ENCODE data around the gene IGFL3. TPM values are rescaled to one million over a fixed set of nuclear protein-coding genes. Genes with fewer than 3 reads are reported as not detected.
"Not testable (repeated sequence)": the region's sequence is repeated elsewhere in the genome, so short reads cannot be mapped to it uniquely, and the experiment has no call there.

The IGFL3 gene
- total and polyA plus RNA-seq, 4 experiments from 2014 or later = not detected

- Mint-ChIP-seq H3K27ac (no peak overlapping the region), H3K27me3 (peaks cover 30 to 40% of the 10 kb centered on the region in 2 donors), H3K9me3 (peaks cover 7 to 52% (median 37%) of the 10 kb centered on the region in 8 donors), H3K4me1 (no peaks in the 10 kb centered on the region), H3K36me3 (peaks cover 6 to 9% of the 10 kb centered on the region in 2 donors), H3K4me3 (no peak overlapping the region)
- Histone ChIP-seq H3K36me3 (ENCODE audit: insufficient read depth, low read length) (no peaks in the 10 kb centered on the region), H3K27me3 (ENCODE audit: insufficient read depth, low read length) (peaks cover 17% of the 10 kb centered on the region), H3K27ac (ENCODE audit: low read depth, low read length) (no peak overlapping the region), H3K4me3 (ENCODE audit: low read length in 2 of 2) (no peak overlapping the region), H3K9me3 (ENCODE audit: control insufficient read depth in 1 of 2, low read length in 2 of 2) (peaks cover 0 to 7% of the 10 kb centered on the region in 2 donors), H3K4me1 (ENCODE audit: insufficient read depth, low read length) (peaks cover 2% of the 10 kb centered on the region)
- DNase-seq = no peak
- ChIA-PET CTCF (ENCODE audit: partially characterized antibody) (interaction anchor here (1.2 to 3.0 kb wide), 2 partner anchors 40 to 181 kb away, joined by 3 to 7 read pairs; no protein-coding TSS in a partner anchor), POLR2A (ENCODE audit: partially characterized antibody) (no interaction called here)
- intact Hi-C loops (cut with micrococcal nuclease) = loop anchor here (1.0 kb wide), 1 partner anchor 183 kb away; no protein-coding TSS in a partner anchor
Measured at GRCh38 chr19:46082728-46083050, 41.8 kb downstream of the IGFL3 start.

GRCh38 chr19:46081928-46082727 is 42.4 kb downstream of the IGFL3 start:
- H3K27me3 ChIP-seq (ENCODE audit: insufficient read depth, low read length) = peaks cover 19% of the 10 kb centered on the region
- Mint-ChIP-seq H3K4me3 (no peak overlapping the region), H3K36me3 (peaks cover 6 to 9% of the 10 kb centered on the region in 2 donors), H3K9me3 (peaks cover 7 to 51% (median 35%) of the 10 kb centered on the region in 8 donors), H3K4me1 (peaks cover under 1 to 4% (median 3%) of the 10 kb centered on the region in 4 donors), H3K27me3 (peaks cover 34 to 44% of the 10 kb centered on the region in 2 donors), H3K27ac (no peak overlapping the region)
- POLR2A ChIA-PET (ENCODE audit: partially characterized antibody) = no interaction called here
- H3K4me1 ChIP-seq (ENCODE audit: insufficient read depth, low read length) = peaks cover 7% of the 10 kb centered on the region
- no peak overlapping the region for H3K4me3 ChIP-seq (ENCODE audit: low read length in 2 of 2)
- CTCF ChIA-PET (ENCODE audit: partially characterized antibody) = interaction anchor here (1.2 to 3.0 kb wide), 2 partner anchors 40 to 182 kb away, joined by 3 to 7 read pairs; no protein-coding TSS in a partner anchor
- peaks cover 0 to 7% of the 10 kb centered on the region in 2 donors for H3K9me3 ChIP-seq (ENCODE audit: control insufficient read depth in 1 of 2, low read length in 2 of 2)
- no peak overlapping the region for H3K27ac ChIP-seq (ENCODE audit: low read depth, low read length)
- intact Hi-C loops (cut with micrococcal nuclease) = loop anchor here (1.0 kb wide), 1 partner anchor 183 kb away; no protein-coding TSS in a partner anchor
- DNase-seq = peak in 3 of 5 donors; percentile 9 to 15 (median 9)
- H3K36me3 ChIP-seq (ENCODE audit: insufficient read depth, low read length) = no peaks in the 10 kb centered on the region

- Histone ChIP-seq H3K36me3 (ENCODE audit: insufficient read depth, low read length) (no peaks in the 10 kb centered on the region), H3K9me3 (ENCODE audit: control insufficient read depth in 1 of 2, low read length in 2 of 2) (no peaks in the 10 kb centered on the region), H3K4me1 (ENCODE audit: insufficient read depth, low read length) (peaks cover 12% of the 10 kb centered on the region), H3K4me3 (ENCODE audit: low read length in 2 of 2) (no peak overlapping the region), H3K27me3 (ENCODE audit: insufficient read depth, low read length) (peaks cover 24% of the 10 kb centered on the region), H3K27ac (ENCODE audit: low read depth, low read length) (no peak overlapping the region)
- Mint-ChIP-seq H3K9me3 (peaks cover 0 to 35% (median 19%) of the 10 kb centered on the region in 8 donors), H3K27ac (no peak overlapping the region), H3K4me1 (peaks cover 4 to 10% (median 6%) of the 10 kb centered on the region in 4 donors), H3K27me3 (peaks cover 42 to 56% of the 10 kb centered on the region in 2 donors), H3K4me3 (no peak overlapping the region), H3K36me3 (peaks cover 4% of the 10 kb centered on the region in 2 donors)
- CTCF ChIA-PET (ENCODE audit: partially characterized antibody) = interaction anchor here (1.0 to 3.0 kb wide), 2 partner anchors 52 to 183 kb away, joined by 4 to 7 read pairs; no protein-coding TSS in a partner anchor
- POLR2A ChIA-PET (ENCODE audit: partially characterized antibody) = no interaction called here
- no peak for DNase-seq
- intact Hi-C loops (cut with micrococcal nuclease) = no loop called here
Measured at GRCh38 chr19:46080561-46080960, 43.9 kb downstream of the IGFL3 start.

- H3K4me3 ChIP-seq (ENCODE audit: low read length in 2 of 2) = no peak overlapping the region
- Mint-ChIP-seq H3K4me3 (no peak overlapping the region), H3K27me3 (peaks cover 44 to 59% of the 10 kb centered on the region in 2 donors), H3K27ac (peak overlapping the region in 1 of 7 donors; percentile 2), H3K36me3 (peaks cover 0 to 2% of the 10 kb centered on the region in 2 donors), H3K4me1 (peaks cover 4 to 10% (median 6%) of the 10 kb centered on the region in 4 donors), H3K9me3 (peaks cover 0 to 25% (median 9%) of the 10 kb centered on the region in 8 donors)
- H3K27ac ChIP-seq (ENCODE audit: low read depth, low read length) = no peak overlapping the region
- CTCF ChIA-PET (ENCODE audit: partially characterized antibody) = interaction anchor here (1.0 kb wide), 1 partner anchor 51 kb away, joined by 4 read pairs; no protein-coding TSS in a partner anchor
- no peaks in the 10 kb centered on the region for H3K36me3 ChIP-seq (ENCODE audit: insufficient read depth, low read length)
- no peak for DNase-seq
- H3K27me3 ChIP-seq (ENCODE audit: insufficient read depth, low read length) = peaks cover 24% of the 10 kb centered on the region
- POLR2A ChIA-PET (ENCODE audit: partially characterized antibody) = no interaction called here
- no peaks in the 10 kb centered on the region for H3K9me3 ChIP-seq (ENCODE audit: control insufficient read depth in 1 of 2, low read length in 2 of 2)
- peaks cover 12% of the 10 kb centered on the region for H3K4me1 ChIP-seq (ENCODE audit: insufficient read depth, low read length)
- intact Hi-C loops (cut with micrococcal nuclease) = no loop called here
Measured at GRCh38 chr19:46079576-46079975, 44.9 kb downstream of the IGFL3 start.

- H3K4me3 Mint-ChIP-seq; intact Hi-C loops (cut with micrococcal nuclease); H3K4me1 Mint-ChIP-seq; CTCF ChIA-PET (ENCODE audit: partially characterized antibody); H3K27ac ChIP-seq (ENCODE audit: low read depth, low read length); H3K4me3 ChIP-seq (ENCODE audit: low read length in 2 of 2); H3K36me3 ChIP-seq (ENCODE audit: insufficient read depth, low read length); H3K36me3 Mint-ChIP-seq; H3K9me3 ChIP-seq (ENCODE audit: control insufficient read depth in 1 of 2, low read length in 2 of 2); POLR2A ChIA-PET (ENCODE audit: partially characterized antibody): not testable (repeated sequence)
- Mint-ChIP-seq H3K9me3 (peaks cover 0 to 19% (median 5%) of the 10 kb centered on the region in 8 donors), H3K27me3 (peaks cover 50 to 58% of the 10 kb centered on the region in 2 donors), H3K27ac (peak overlapping the region in 1 of 7 donors; percentile 29)
- peak in 1 of 5 donors; percentile 13 for DNase-seq
- Histone ChIP-seq H3K4me1 (ENCODE audit: insufficient read depth, low read length) (peaks cover 12% of the 10 kb centered on the region), H3K27me3 (ENCODE audit: insufficient read depth, low read length) (peaks cover 24% of the 10 kb centered on the region)
Measured at GRCh38 chr19:46078573-46079332, 45.7 kb downstream of the IGFL3 start.

- Histone ChIP-seq H3K9me3 (ENCODE audit: control insufficient read depth in 1 of 2, low read length in 2 of 2) (no peaks in the 10 kb centered on the region), H3K4me3 (ENCODE audit: low read length in 2 of 2) (no peak overlapping the region), H3K36me3 (ENCODE audit: insufficient read depth, low read length) (no peaks in the 10 kb centered on the region), H3K4me1 (ENCODE audit: insufficient read depth, low read length) (peaks cover 12% of the 10 kb centered on the region), H3K27me3 (ENCODE audit: insufficient read depth, low read length) (peaks cover 22% of the 10 kb centered on the region), H3K27ac (ENCODE audit: low read depth, low read length) (no peak overlapping the region)
- intact Hi-C loops (cut with micrococcal nuclease) = no loop called here
- Mint-ChIP-seq H3K9me3 (peaks cover 0 to 19% (median 5%) of the 10 kb centered on the region in 8 donors), H3K4me3 (no peak overlapping the region), H3K4me1 (peaks cover 4 to 10% (median 6%) of the 10 kb centered on the region in 4 donors), H3K27me3 (peaks cover 55 to 58% of the 10 kb centered on the region in 2 donors), H3K27ac (no peak overlapping the region), H3K36me3 (peaks cover 0 to 2% of the 10 kb centered on the region in 2 donors)
- DNase-seq = no peak
- CTCF ChIA-PET (ENCODE audit: partially characterized antibody) = no interaction called here
- POLR2A ChIA-PET (ENCODE audit: partially characterized antibody) = no interaction called here
Measured at GRCh38 chr19:46077815-46078167, 46.7 kb downstream of the IGFL3 start.
